ENCODE data around the gene ITGA1.

DNA sequence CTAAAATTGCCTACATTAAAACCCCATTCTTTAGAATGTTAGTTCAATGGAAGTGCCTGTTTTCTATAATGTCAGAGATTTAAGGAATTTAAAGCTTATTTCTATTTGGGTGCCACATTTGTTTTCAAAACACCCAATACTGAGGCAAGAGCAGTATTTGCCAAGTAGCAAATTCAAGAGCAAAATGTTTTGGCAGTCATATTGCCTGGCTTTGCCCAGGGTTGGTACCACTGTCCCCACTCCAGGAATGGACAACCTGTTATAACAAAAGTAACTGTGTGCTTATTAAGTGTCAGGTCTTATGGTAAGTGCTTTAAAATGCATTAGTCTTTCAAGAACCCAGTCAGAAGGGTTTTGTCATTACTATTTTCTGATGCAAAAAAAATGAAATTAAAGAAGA lies 19.3 kb downstream of the ITGA1 start:
- TF ChIP-seq, protein P1, sequence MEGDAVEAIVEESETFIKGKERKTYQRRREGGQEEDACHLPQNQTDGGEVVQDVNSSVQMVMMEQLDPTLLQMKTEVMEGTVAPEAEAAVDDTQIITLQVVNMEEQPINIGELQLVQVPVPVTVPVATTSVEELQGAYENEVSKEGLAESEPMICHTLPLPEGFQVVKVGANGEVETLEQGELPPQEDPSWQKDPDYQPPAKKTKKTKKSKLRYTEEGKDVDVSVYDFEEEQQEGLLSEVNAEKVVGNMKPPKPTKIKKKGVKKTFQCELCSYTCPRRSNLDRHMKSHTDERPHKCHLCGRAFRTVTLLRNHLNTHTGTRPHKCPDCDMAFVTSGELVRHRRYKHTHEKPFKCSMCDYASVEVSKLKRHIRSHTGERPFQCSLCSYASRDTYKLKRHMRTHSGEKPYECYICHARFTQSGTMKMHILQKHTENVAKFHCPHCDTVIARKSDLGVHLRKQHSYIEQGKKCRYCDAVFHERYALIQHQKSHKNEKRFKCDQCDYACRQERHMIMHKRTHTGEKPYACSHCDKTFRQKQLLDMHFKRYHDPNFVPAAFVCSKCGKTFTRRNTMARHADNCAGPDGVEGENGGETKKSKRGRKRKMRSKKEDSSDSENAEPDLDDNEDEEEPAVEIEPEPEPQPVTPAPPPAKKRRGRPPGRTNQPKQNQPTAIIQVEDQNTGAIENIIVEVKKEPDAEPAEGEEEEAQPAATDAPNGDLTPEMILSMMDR (conservative IDR thresholded peaks at IDR 0.05; ENCODE audit: low read length) = no peak
- no peak for TF ChIP-seq EZH2phosphoT487 (IDR thresholded peaks at IDR 0.05; ENCODE audit: borderline replicate concordance)

Data from Loucy (cell line).